Measurements from ENCODE around the gene KLHL12.
"Not testable (repeated sequence)": the region's sequence is repeated elsewhere in the genome, so short reads cannot be mapped to it uniquely, and the experiment has no call there.

Gene KLHL12

GRCh38 chr1:202915146-202915545 is 11.9 kb downstream of the KLHL12 start:
- no peak for TF ChIP-seq CTCF (IDR thresholded peaks at IDR 0.05; ENCODE audit: low read depth, low read length, missing control alignments)
- H3K4me3 ChIP-seq (replicated peaks; ENCODE audit: low read depth, low read length), result no peak overlapping the region
- DNase-seq (ENCODE audit: extremely low read depth, low read depth), result no peak

DNA sequence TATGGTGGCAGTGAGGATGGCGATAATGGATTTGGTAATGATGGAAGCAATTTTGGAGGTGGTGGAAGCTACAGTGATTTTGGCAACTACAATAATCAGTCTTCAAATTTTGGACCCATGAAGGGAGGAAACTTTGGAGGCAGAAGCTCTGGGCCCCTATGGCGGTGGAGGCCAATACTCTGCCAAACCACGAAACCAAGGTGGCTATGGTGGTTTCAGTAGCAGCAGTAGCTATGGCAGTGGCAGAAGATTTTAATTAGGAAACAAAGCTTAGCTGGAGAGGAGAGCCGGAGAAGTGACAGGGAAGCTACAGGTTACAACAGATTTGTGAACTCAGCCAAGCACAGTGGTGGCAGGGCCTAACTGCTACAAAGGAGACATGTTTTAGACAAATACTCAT is 14.6 kb downstream of the KLHL12 start:
- DNase-seq (ENCODE audit: extremely low read depth, low read depth); H3K4me3 ChIP-seq (replicated peaks; ENCODE audit: low read depth, low read length): not testable (repeated sequence)

- no peak for DNase-seq (ENCODE audit: extremely low read depth, low read depth)
- no peak for TF ChIP-seq CTCF (IDR thresholded peaks at IDR 0.05; ENCODE audit: low read depth, low read length, missing control alignments)
- H3K4me3 ChIP-seq (replicated peaks; ENCODE audit: low read depth, low read length), result no peak overlapping the region
Observed at GRCh38 chr1:202909494-202909893, 17.5 kb downstream of the KLHL12 start.

GRCh38 chr1:202908998-202909397 is 18.0 kb downstream of the KLHL12 start:
- no peak overlapping the region for H3K4me3 ChIP-seq (replicated peaks; ENCODE audit: low read depth, low read length)
- TF ChIP-seq CTCF (IDR thresholded peaks at IDR 0.05; ENCODE audit: low read depth, low read length, missing control alignments), result no peak
- DNase-seq (ENCODE audit: extremely low read depth, low read depth), result no peak

DNA sequence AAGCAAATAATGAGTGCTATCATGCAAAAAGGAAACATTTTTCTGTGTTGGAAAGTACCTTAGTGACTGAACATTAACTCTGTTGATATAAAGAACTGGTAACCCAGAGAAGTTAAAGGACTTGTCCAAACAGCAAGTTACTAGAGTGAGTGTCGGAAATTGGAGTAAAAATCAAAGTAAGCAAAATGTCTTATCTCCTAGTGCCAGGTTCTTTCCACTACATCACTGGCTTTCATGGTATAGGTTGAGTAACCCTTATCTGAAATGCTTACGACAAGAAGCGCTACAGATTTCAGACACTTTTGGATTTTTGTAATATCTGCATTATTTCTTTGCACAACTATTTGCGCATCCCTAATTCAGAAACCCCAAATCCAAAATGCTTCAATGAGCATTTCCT is 21.7 kb downstream of the KLHL12 start:
- no peak for TF ChIP-seq CTCF (IDR thresholded peaks at IDR 0.05; ENCODE audit: low read depth, low read length, missing control alignments)
- no peak overlapping the region for H3K4me3 ChIP-seq (replicated peaks; ENCODE audit: low read depth, low read length)
- no peak for DNase-seq (ENCODE audit: extremely low read depth, low read depth)

DNA sequence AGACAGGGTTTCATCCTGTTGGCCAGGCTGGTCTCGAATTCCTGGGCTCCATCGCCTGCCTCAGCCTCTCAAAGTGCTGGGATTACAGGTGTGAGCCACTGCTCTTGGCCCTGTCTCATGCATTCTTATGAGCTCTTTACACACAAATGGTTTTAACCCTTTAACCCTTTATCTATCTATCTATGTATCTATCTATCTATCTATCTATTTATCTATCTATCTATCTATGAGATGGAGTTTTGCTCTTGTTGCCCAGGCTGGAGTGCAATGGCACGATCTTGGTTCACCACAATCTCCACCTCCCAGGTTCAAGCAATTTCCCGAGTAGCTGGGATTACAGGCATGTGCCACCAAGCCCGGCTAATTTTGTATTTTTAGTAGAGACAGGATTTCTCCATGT is 23.2 kb downstream of the KLHL12 start:
- not testable (repeated sequence) for DNase-seq (ENCODE audit: extremely low read depth, low read depth); H3K4me3 ChIP-seq (replicated peaks; ENCODE audit: low read depth, low read length)

GRCh38 chr1:202901555-202901954 is 25.5 kb downstream of the KLHL12 start:
- DNase-seq (ENCODE audit: extremely low read depth, low read depth), result no peak
- no peak overlapping the region for H3K4me3 ChIP-seq (replicated peaks; ENCODE audit: low read depth, low read length)
- TF ChIP-seq CTCF (IDR thresholded peaks at IDR 0.05; ENCODE audit: low read depth, low read length, missing control alignments), result no peak

- DNase-seq (ENCODE audit: extremely low read depth, low read depth), result no peak
- H3K4me3 ChIP-seq (replicated peaks; ENCODE audit: low read depth, low read length), result no peak overlapping the region
- no peak for TF ChIP-seq CTCF (IDR thresholded peaks at IDR 0.05; ENCODE audit: low read depth, low read length, missing control alignments)
Observed at GRCh38 chr1:202892501-202892900, 34.5 kb downstream of the KLHL12 start.
